Coronary artery (tissue), 2 donors: ENCODE data around the gene LAMTOR2.

ENCODE experiments used
- DNase-seq: peaks from one replicate; pipeline ENCODE4 v3.0.0-alpha.2; 2017; ENCODE audit warnings: low spot score
- H3K27ac ChIP-seq, 2 donors: fragments of 200-600 bp; sonication (generic); one replicate each; pipeline ENCODE4 v1.5.1; 2016 to 2019
- H3K4me3 ChIP-seq: fragments of 200-600 bp; sonication (generic); 2 replicates; pipeline ENCODE4 v1.5.1; 2016; ENCODE audit warnings: mild to moderate bottlenecking, moderate library complexity
- CTCF ChIP-seq: fragments of 200-600 bp; sonication (generic); IDR thresholded peaks from one replicate; pipeline ENCODE4 v1.5.1; 2019; ENCODE audit warnings: antibody characterized with exemption

Gene LAMTOR2

DNA sequence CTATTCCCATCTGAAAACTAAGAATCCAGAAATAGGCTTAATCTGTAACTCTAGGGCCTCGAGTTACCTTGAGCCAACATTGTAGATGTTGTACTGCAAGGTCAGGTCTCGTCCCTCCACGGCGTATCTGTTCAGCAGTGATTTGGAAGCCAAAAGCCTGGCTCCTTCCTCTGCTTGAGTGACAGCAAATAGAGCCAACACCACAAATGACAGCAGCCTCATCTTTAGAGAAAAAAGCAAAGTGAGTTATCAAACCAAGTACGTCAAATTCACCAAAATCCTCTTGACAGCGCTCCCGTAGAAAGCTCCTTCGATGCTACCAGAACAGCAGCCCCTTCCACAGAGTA, 34.7 kb upstream of the LAMTOR2 start:
- peak overlapping the region; percentile 92 to 96 for H3K27ac ChIP-seq
- peak overlapping the region; percentile 92 for H3K4me3 ChIP-seq
- no peak for TF ChIP-seq CTCF
- DNase-seq = no peak

GRCh38 chr1:156020293-156021092, 34.1 kb upstream of the LAMTOR2 start, which contains the start of gene SSR2:
SSR2 (minus strand) TSS chr1:156020951; CDS start chr1:156020167, 784 bp downstream.
- peak within 1 kb of the TSS; percentile 92 to 96 for H3K27ac ChIP-seq
- no peak for TF ChIP-seq CTCF
- DNase-seq = peak; percentile 93
- peak within 1 kb of the TSS; percentile 92 for H3K4me3 ChIP-seq

DNA sequence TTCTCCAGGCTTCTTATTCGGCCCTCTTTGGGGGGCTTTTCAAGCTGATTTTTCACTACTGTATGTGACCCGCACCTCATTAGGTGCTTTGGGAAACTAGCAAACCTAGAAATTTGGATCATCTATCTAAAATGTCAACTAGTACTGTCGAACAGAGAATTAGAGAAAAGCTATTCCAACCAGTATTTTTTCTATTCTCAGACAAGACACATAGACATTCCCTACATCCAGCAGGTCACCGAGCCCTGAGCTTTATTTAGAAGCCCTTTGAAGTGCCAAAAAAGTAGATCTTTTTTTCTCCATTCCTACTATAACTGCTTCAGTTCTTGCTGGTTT, 33.5 kb upstream of the LAMTOR2 start:
- Histone ChIP-seq H3K27ac (peak overlapping the region; percentile 92 to 96), H3K4me3 (peak overlapping the region; percentile 92)
- DNase-seq = no peak
- TF ChIP-seq CTCF = no peak

- no peak for TF ChIP-seq CTCF
- DNase-seq = no peak
- H3K4me3 ChIP-seq = no peak overlapping the region
- no peak overlapping the region for H3K27ac ChIP-seq
Measured at GRCh38 chr1:156021954-156022353, 32.6 kb upstream of the LAMTOR2 start.

GRCh38 chr1:156024801-156025200, 29.8 kb upstream of the LAMTOR2 start:
- DNase-seq = no peak
- Histone ChIP-seq H3K27ac (no peak overlapping the region), H3K4me3 (no peak overlapping the region)
- no peak for TF ChIP-seq CTCF

DNA sequence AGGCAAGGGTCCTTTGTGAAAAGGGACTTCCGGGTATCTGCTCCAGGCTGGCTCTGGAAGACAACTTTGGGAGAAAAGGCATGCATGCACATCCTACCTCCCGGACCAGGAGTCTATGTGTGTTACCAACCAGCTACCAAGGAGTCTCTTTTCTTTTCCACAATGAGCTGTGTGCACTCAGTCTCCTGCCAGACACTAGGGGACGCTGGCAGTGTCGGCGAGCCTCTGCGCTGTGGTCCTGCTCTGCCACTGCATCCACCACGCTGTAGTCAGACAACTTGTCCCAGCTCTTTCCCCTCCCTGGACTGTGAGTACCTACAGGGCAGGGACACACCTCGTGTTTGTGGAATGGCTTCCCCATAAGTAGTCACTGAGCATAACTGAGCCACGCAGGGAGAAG, 28.7 kb upstream of the LAMTOR2 start:
- Histone ChIP-seq H3K4me3 (no peak overlapping the region), H3K27ac (no peak overlapping the region)
- no peak for DNase-seq
- no peak for TF ChIP-seq CTCF

DNA sequence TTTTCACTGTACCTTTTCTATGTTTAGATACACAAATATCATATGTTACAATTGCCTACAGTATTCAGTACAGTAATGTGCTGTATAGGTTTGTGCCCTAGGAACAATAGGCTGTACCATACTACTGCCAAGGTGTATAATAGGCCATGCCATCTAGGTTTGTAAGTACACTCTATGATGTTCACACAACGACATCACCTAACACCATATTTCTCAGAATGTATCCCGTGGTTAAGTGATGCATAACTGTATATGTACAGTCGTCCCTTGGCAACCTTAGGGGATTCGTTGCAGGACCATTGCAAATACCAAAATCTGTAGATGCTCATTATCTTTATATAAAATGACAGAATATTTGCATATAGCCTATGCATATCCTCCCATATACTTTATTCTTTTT, 28.0 kb upstream of the LAMTOR2 start:
- TF ChIP-seq CTCF = no peak
- DNase-seq = no peak
- H3K4me3 ChIP-seq = no peak overlapping the region
- H3K27ac ChIP-seq = no peak overlapping the region
